GM12891 (cell line): ENCODE data around the gene NOCT.

Experiments
- POLR2A ChIP-seq: IDR thresholded peaks from 2 replicates; pipeline ENCODE4 v1.6.1; 2011; ENCODE audit warnings: low read depth, low read length, control low read depth
- POLR2AphosphoS5 ChIP-seq: IDR thresholded peaks from 2 replicates; pipeline ENCODE4 v1.6.1; 2011; ENCODE audit warnings: low read depth, low read length, control low read depth
- SPI1 ChIP-seq: IDR thresholded peaks from 2 replicates; pipeline ENCODE4 v1.6.1; 2011; ENCODE audit warnings: low read depth, low read length, control low read depth
- TAF1 ChIP-seq: IDR thresholded peaks from 2 replicates; pipeline ENCODE4 v1.6.1; 2011; ENCODE audit warnings: low read depth, low read length, control low read depth

GRCh38 chr4:139022835-139023234 lies 7.3 kb downstream of the NOCT start:
- TF ChIP-seq POLR2AphosphoS5 (no peak), TAF1 (no peak), POLR2A (no peak), SPI1 (no peak)
